Measurements from ENCODE around the gene PARVG. TPM values are rescaled to one million over a fixed set of nuclear protein-coding genes. Genes with fewer than 3 reads are reported as not detected.

The PARVG gene
- total and polyA plus RNA-seq, 12 donors, result 1.4 to 61.1 (median 14.8) TPM

DNA sequence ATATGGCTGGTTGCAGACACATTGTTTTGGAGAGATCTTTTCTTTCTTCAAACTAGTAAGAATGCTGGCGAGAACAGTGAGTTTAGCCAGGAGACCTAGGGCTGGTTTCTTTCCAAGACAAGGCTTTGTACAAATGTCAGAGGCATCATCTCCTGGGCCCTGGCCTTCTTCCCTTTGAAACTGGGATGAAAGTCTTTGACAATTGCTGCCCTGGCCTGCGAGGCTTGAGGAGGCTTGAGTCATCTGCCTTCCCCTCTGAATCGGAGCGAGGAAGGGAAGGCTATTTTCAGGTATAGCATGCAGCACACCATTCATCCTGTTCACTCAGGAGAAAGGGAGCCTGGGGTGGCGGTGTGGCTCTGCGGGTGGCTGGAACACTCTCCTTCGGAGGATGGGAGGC lies 21.5 kb upstream of the PARVG start:
- Histone ChIP-seq H3K27ac (peak overlapping the region in 1 of 5 donors; percentile 49), H3K36me3 (replicated peaks in 1 of 2) (no peaks in the 10 kb centered on the region), H3K4me1 (replicated peaks in 1 of 2) (peaks cover 0 to 7% of the 10 kb centered on the region in 2 donors), H3K4me3 (no peak overlapping the region), H3K27me3 (no peaks in the 10 kb centered on the region), H3K9me3 (replicated peaks in 1 of 3) (no peaks in the 10 kb centered on the region)
- 59 to 77% (median 66%) methylated on average over 7 of the region's 7 CpGs for WGBS, 4 donors
- DNase-seq, result peak in 1 of 7 donors; percentile 30
- TF ChIP-seq, protein P1, sequence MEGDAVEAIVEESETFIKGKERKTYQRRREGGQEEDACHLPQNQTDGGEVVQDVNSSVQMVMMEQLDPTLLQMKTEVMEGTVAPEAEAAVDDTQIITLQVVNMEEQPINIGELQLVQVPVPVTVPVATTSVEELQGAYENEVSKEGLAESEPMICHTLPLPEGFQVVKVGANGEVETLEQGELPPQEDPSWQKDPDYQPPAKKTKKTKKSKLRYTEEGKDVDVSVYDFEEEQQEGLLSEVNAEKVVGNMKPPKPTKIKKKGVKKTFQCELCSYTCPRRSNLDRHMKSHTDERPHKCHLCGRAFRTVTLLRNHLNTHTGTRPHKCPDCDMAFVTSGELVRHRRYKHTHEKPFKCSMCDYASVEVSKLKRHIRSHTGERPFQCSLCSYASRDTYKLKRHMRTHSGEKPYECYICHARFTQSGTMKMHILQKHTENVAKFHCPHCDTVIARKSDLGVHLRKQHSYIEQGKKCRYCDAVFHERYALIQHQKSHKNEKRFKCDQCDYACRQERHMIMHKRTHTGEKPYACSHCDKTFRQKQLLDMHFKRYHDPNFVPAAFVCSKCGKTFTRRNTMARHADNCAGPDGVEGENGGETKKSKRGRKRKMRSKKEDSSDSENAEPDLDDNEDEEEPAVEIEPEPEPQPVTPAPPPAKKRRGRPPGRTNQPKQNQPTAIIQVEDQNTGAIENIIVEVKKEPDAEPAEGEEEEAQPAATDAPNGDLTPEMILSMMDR (IDR thresholded peaks at IDR 0.05), result no peak
- no peak for TF ChIP-seq POLR2A (IDR thresholded peaks at IDR 0.05)
- intact Hi-C loops (cut with DNase I), result no loop called here

DNA sequence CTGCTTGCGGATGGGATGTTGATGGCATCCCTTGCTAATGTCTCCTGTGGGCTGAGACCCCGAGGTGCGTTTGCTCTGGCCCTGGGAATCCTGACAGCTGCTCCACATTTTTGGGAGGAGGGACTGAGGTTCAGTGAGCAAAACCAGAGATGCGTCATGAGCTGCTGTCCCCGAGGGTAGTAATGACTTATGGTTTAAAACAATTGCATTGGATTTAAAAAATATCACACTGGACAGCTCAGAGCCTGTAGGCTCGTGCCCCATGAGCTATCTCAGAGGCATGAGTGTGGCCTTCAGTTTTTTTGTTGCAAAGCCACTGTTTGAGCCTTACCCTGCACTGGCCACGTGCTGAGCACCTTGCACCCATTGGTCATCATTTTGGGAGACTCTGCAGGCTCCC lies 20.9 kb upstream of the PARVG start:
- Histone ChIP-seq H3K36me3 (replicated peaks in 1 of 2) (no peaks in the 10 kb centered on the region), H3K27me3 (no peaks in the 10 kb centered on the region), H3K27ac (peak overlapping the region in 1 of 5 donors; percentile 49), H3K9me3 (replicated peaks in 1 of 3) (no peaks in the 10 kb centered on the region), H3K4me3 (no peak overlapping the region), H3K4me1 (replicated peaks in 1 of 2) (peaks cover 0 to 7% of the 10 kb centered on the region in 2 donors)
- TF ChIP-seq, protein P1 (IDR thresholded peaks at IDR 0.05), result no peak
- TF ChIP-seq POLR2A (IDR thresholded peaks at IDR 0.05), result no peak
- 75 to 87% (median 81%) methylated on average over 7 of the region's 7 CpGs for WGBS, 4 donors
- DNase-seq, result no peak
- intact Hi-C loops (cut with DNase I), result no loop called here

DNA sequence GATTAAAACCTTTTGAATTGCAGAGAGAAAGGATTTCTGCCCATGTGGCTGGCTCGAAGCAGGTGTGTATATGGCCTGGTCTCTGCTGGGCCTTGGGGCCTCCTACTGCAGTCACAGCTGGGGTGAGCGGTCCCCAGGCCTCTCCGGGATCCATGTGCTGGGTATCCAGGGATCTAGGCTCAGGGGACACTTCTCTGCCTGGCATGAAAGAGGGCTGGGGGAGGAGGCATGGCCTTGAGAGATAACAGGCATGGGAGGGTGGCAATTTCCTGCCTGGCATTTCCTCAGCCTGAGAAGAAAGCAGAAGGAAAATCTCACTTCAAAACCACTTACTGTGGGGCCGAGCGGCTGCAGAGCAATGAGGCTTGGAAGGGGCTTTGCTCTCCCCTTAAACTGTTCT lies 20.3 kb upstream of the PARVG start:
- H3K4me1 ChIP-seq (replicated peaks in 1 of 2), result peaks cover 0 to 7% of the 10 kb centered on the region in 2 donors
- no peaks in the 10 kb centered on the region for H3K36me3 ChIP-seq (replicated peaks in 1 of 2)
- no peaks in the 10 kb centered on the region for H3K27me3 ChIP-seq
- TF ChIP-seq, protein P1 (IDR thresholded peaks at IDR 0.05), result no peak
- no peak for TF ChIP-seq POLR2A (IDR thresholded peaks at IDR 0.05)
- intact Hi-C loops (cut with DNase I), result no loop called here
- H3K4me3 ChIP-seq, result no peak overlapping the region
- DNase-seq, result peak in 2 of 7 donors; percentile 22 to 43
- H3K27ac ChIP-seq, result no peak overlapping the region
- H3K9me3 ChIP-seq (replicated peaks in 1 of 3), result no peaks in the 10 kb centered on the region
- WGBS, 4 donors, result 39 to 73% (median 63%) methylated on average over 2 to 5 of the region's 5 CpGs

DNA sequence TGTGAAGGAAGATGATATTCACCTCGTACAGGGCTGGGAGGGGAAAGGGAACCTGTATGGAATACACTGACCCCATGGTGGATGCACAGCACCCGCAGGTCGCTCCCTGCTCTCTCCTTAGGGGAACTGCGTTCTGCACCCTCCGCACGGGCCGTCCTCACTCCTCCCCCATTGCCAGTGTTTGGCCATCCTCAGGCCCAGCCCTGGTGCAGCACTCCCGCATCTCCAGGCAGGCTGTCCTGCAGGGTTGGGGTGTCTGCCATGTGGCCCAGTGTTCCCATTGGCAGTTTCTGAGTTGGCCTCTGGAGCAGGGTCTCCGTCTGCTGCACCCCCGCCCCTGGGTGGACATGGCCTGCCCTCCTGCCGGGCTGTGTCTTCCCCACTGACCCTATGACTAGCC lies 19.1 kb upstream of the PARVG start:
- no peaks in the 10 kb centered on the region for H3K9me3 ChIP-seq (replicated peaks in 1 of 3)
- TF ChIP-seq, protein P1 (IDR thresholded peaks at IDR 0.05), result no peak
- TF ChIP-seq POLR2A (IDR thresholded peaks at IDR 0.05), result no peak
- peaks cover 0 to 7% of the 10 kb centered on the region in 2 donors for H3K4me1 ChIP-seq (replicated peaks in 1 of 2)
- no peak for DNase-seq
- WGBS, 4 donors, result 93 to 96% (median 95%) methylated on average over 10 to 11 of the region's 11 CpGs
- no peaks in the 10 kb centered on the region for H3K36me3 ChIP-seq (replicated peaks in 1 of 2)
- no peaks in the 10 kb centered on the region for H3K27me3 ChIP-seq
- intact Hi-C loops (cut with DNase I), result no loop called here
- H3K4me3 ChIP-seq, result no peak overlapping the region
- H3K27ac ChIP-seq, result no peak overlapping the region
